Measurements from ENCODE around the gene RHD. TPM values are rescaled to one million over a fixed set of nuclear protein-coding genes. Genes with fewer than 3 reads are reported as not detected.
A peak's percentile ranks its signal among the peaks of the same experiment; 100 is the strongest.

RHD gene
- total and polyA plus RNA-seq, 2 donors (not counting 1 experiment from before 2014, with no cell fraction given), result not detected

- H3K4me1 ChIP-seq (ENCODE audit: control insufficient read depth in 2 of 2, insufficient read depth in 2 of 2, low read length in 2 of 2), result peaks cover 10 to 14% of the 10 kb centered on the region in 2 donors
- ChIA-PET POLR2A (no interaction called here), CTCF (interaction anchor here (0.7 kb wide), 1 partner anchor 14 kb away, joined by 3 read pairs; no protein-coding TSS in a partner anchor)
- H3K9ac ChIP-seq (ENCODE audit: low read length), result no peak overlapping the region
- DNase-seq (peak; percentile 0), ATAC-seq (ENCODE audit: low read depth) (no peak)
- H3K79me2 ChIP-seq (ENCODE audit: control insufficient read depth, insufficient read depth, low read length), result peaks cover 85% of the 10 kb centered on the region
- H3K27ac ChIP-seq (ENCODE audit: low read length in 2 of 2), result no peak overlapping the region
- H2AFZ ChIP-seq (ENCODE audit: insufficient read depth, low read depth, low read length, poor library complexity, severe bottlenecking), result no peak overlapping the region
- peaks cover 2 to 32% of the 10 kb centered on the region in 2 experiments for H3K36me3 ChIP-seq (replicated peaks in 1 of 2; ENCODE audit: control extremely low read depth in 1 of 2, control insufficient read depth in 1 of 2, extremely low read depth in 1 of 2, insufficient read depth in 2 of 2, low read length in 1 of 2)
- no peaks in the 10 kb centered on the region for H3K27me3 ChIP-seq (replicated peaks in 1 of 4; ENCODE audit: control extremely low read depth in 1 of 4, control insufficient read depth in 3 of 4, insufficient read depth in 4 of 4, low read length in 3 of 4)
- TF ChIP-seq EZH2 (IDR thresholded peaks at IDR 0.05; ENCODE audit: borderline replicate concordance, insufficient read depth, low read depth, low read length, poor library complexity, severe bottlenecking) (no peak), CTCF (IDR thresholded peaks at IDR 0.05) (no peak)
- H3K9me3 ChIP-seq (ENCODE audit: control extremely low read depth in 1 of 3, control insufficient read depth in 2 of 3, insufficient read depth in 1 of 3, low read length in 2 of 3), result no peaks in the 10 kb centered on the region
- Mint-ChIP-seq H3K4me1 (peaks cover 13% of the 10 kb centered on the region), H3K4me3 (no peak overlapping the region), H3K9me3 (ENCODE audit: insufficient read depth) (no peaks in the 10 kb centered on the region), H3K27me3 (no peaks in the 10 kb centered on the region), H3K27ac (no peak overlapping the region)
- no peak overlapping the region for H3K4me2 ChIP-seq (replicated peaks; ENCODE audit: low read depth, low read length, poor library complexity, severe bottlenecking)
- WGBS (ENCODE audit: insufficient coverage), result no CpG with 5 or more reads among the region's 1 CpG
- H3K4me3 ChIP-seq (ENCODE audit: control extremely low read depth in 1 of 5, extremely low read depth in 1 of 5, insufficient read depth in 1 of 5, low read depth in 2 of 5, low read length in 4 of 5), result no peak overlapping the region
- intact Hi-C loops (cut with micrococcal nuclease), result no loop called here
- H4K20me1 ChIP-seq (ENCODE audit: control insufficient read depth, insufficient read depth, low read length, poor library complexity, severe bottlenecking), result peaks cover 53% of the 10 kb centered on the region
Measured at GRCh38 chr1:25342846-25343245, 70.5 kb downstream of the RHD start.

GRCh38 chr1:25343872-25344271 lies 71.6 kb downstream of the RHD start:
- intact Hi-C loops (cut with micrococcal nuclease), result no loop called here
- Histone ChIP-seq H4K20me1 (ENCODE audit: control insufficient read depth, insufficient read depth, low read length, poor library complexity, severe bottlenecking) (peaks cover 55% of the 10 kb centered on the region), H3K9ac (ENCODE audit: low read length) (no peak overlapping the region), H3K27me3 (replicated peaks in 1 of 4; ENCODE audit: control extremely low read depth in 1 of 4, control insufficient read depth in 3 of 4, insufficient read depth in 4 of 4, low read length in 3 of 4) (no peaks in the 10 kb centered on the region), H3K9me3 (ENCODE audit: control extremely low read depth in 1 of 3, control insufficient read depth in 2 of 3, insufficient read depth in 1 of 3, low read length in 2 of 3) (no peaks in the 10 kb centered on the region), H3K36me3 (replicated peaks in 1 of 2; ENCODE audit: control extremely low read depth in 1 of 2, control insufficient read depth in 1 of 2, extremely low read depth in 1 of 2, insufficient read depth in 2 of 2, low read length in 1 of 2) (peaks cover 4 to 32% of the 10 kb centered on the region in 2 experiments), H3K79me2 (ENCODE audit: control insufficient read depth, insufficient read depth, low read length) (peaks cover 83% of the 10 kb centered on the region), H2AFZ (ENCODE audit: insufficient read depth, low read depth, low read length, poor library complexity, severe bottlenecking) (no peak overlapping the region), H3K4me1 (ENCODE audit: control insufficient read depth in 2 of 2, insufficient read depth in 2 of 2, low read length in 2 of 2) (peaks cover 10 to 14% of the 10 kb centered on the region in 2 donors), H3K27ac (ENCODE audit: low read length in 2 of 2) (no peak overlapping the region), H3K4me3 (ENCODE audit: control extremely low read depth in 1 of 5, extremely low read depth in 1 of 5, insufficient read depth in 1 of 5, low read depth in 2 of 5, low read length in 4 of 5) (no peak overlapping the region), H3K4me2 (replicated peaks; ENCODE audit: low read depth, low read length, poor library complexity, severe bottlenecking) (no peak overlapping the region)
- Mint-ChIP-seq H3K4me3 (no peak overlapping the region), H3K27me3 (no peaks in the 10 kb centered on the region), H3K9me3 (ENCODE audit: insufficient read depth) (no peaks in the 10 kb centered on the region), H3K4me1 (peaks cover 11% of the 10 kb centered on the region), H3K27ac (no peak overlapping the region)
- ChIA-PET POLR2A (no interaction called here), CTCF (no interaction called here)
- ATAC-seq (ENCODE audit: low read depth), result no peak
- TF ChIP-seq EZH2 (IDR thresholded peaks at IDR 0.05; ENCODE audit: borderline replicate concordance, insufficient read depth, low read depth, low read length, poor library complexity, severe bottlenecking), result no peak
- TF ChIP-seq CTCF (IDR thresholded peaks at IDR 0.05), result no peak
- WGBS (ENCODE audit: insufficient coverage), result 100% methylated on average over 4 of the region's 4 CpGs
- DNase-seq, result peak; percentile 2
